Activated CD4-positive, alpha-beta T cell treated with anti-CD3 and anti-CD28 coated beads, Interleukin-2, amount 10 ng/mL, durations not matched to agents 24 days and 14 days (primary cell): ENCODE results near the gene CUEDC1. TPM values are rescaled to one million over a fixed set of nuclear protein-coding genes. Genes with fewer than 3 reads are reported as not detected.

Experiments
- DNase-seq: peaks from one replicate; pipeline ENCODE4 v3.0.0; 2022
- H3K27ac Mint-ChIP-seq: one replicate; pipeline ENCODE4 v1.8.0; 2022; ENCODE audit warnings: mild to moderate bottlenecking, mixed read lengths
- H3K27me3 Mint-ChIP-seq: one replicate; pipeline ENCODE4 v1.8.0; 2022; ENCODE audit warnings: mixed read lengths
- H3K36me3 Mint-ChIP-seq: one replicate; pipeline ENCODE4 v1.8.0; 2022; ENCODE audit warnings: low read depth, mild to moderate bottlenecking, mixed read lengths
- H3K4me1 Mint-ChIP-seq: one replicate; pipeline ENCODE4 v1.8.0; 2021; ENCODE audit warnings: mixed read lengths
- H3K4me3 Mint-ChIP-seq: one replicate; pipeline ENCODE4 v1.8.0; 2022; ENCODE audit warnings: mild to moderate bottlenecking, moderate library complexity, mixed read lengths
- H3K9me3 Mint-ChIP-seq: one replicate; pipeline ENCODE4 v1.8.0; 2021; ENCODE audit warnings: mixed read lengths
- intact Hi-C: fragments of 100-400 bp; cut with micrococcal nuclease; formaldehyde crosslinking; loops from one replicate; pipeline ENCODE4 v1.15.1; 2023
- total RNA-seq: library from RNA; stranded (reverse); gene quantifications from 2 replicates; pipeline ENCODE4 v1.2.3, GENCODE V29; 2022

Gene CUEDC1, protein sequence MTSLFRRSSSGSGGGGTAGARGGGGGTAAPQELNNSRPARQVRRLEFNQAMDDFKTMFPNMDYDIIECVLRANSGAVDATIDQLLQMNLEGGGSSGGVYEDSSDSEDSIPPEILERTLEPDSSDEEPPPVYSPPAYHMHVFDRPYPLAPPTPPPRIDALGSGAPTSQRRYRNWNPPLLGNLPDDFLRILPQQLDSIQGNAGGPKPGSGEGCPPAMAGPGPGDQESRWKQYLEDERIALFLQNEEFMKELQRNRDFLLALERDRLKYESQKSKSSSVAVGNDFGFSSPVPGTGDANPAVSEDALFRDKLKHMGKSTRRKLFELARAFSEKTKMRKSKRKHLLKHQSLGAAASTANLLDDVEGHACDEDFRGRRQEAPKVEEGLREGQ
- 0.50 and 0.58 TPM in 2 replicates for total RNA-seq

DNA sequence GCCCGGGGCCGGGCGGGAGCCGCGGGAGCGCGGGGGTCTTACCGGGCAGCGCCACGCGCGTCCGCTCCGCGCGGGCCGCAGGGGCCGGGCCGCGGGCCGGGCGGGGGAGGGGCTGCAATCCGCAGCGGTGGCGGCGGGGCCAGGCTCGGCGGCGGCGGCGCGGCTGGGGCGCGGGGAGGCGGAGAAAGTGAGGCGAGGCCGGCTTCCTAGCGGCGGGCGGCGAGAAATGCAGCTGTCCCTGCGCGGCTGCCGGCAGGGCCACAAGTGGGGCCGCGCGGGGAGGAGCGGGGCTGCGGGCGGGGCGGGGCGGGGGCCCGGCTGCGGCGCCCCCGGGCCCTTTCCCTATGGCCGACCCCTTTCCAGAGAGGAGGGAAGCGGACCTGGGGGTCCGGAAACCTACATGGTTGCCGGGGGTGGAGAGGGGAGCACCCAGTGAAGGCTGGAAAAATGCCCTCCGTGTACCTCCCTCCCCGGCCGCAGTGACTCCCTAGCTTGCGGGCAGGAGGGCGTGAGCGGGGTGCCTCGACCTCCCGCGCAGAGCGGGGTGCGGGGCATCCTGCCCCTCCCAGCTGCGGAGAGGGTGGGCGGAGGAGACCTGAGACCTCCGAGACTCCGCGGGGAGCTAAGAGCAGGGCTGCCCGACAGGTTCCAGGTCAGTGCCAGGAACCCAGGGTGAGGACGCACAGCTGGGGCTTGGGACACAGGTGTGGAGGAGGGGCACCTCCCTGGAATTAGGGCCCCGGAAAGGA is at the start of gene CUEDC1:
TSS of gene CUEDC1 (minus strand) at position 230 of the 749 bp plus-strand sequence. CDS start 69,848 bp downstream, outside the sequence.
- H3K27me3 Mint-ChIP-seq: peaks cover 51% of the 10 kb centered on the region
- H3K9me3 Mint-ChIP-seq: no peaks in the 10 kb centered on the region
- intact Hi-C loops: no loop called here

DNA sequence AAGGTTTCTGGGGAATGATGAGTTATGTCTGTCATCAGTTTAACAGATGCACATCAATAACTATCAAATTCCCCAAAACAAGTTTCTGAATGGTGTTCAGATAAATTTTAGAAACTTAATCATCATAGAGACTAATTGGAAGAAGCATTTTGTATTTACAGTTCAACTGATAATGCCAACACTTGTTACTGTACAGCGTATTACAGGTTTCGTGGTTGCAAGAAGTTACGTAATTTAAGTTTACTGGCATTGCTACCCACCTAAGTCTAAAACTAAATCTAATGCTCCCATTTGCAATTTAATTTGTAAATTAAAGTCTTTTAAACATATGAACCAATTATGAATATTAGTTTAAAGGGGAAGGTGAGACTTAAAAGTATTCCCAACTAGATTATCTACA is 48.8 kb upstream of the CUEDC1 start:
- H3K4me1 Mint-ChIP-seq: peaks cover 50% of the 10 kb centered on the region
- DNase-seq: no peak
- no peaks in the 10 kb centered on the region for H3K9me3 Mint-ChIP-seq
- peaks cover 66% of the 10 kb centered on the region for H3K36me3 Mint-ChIP-seq
- intact Hi-C loops: no loop called here
- H3K27me3 Mint-ChIP-seq: no peaks in the 10 kb centered on the region
- H3K27ac Mint-ChIP-seq: no peak overlapping the region
- peak overlapping the region; percentile 97 for H3K4me3 Mint-ChIP-seq

More for the DNA sequence above, at the start of gene CUEDC1:
- H3K27ac Mint-ChIP-seq: no peak within 1 kb of the TSS
- peaks cover 24% of the 10 kb centered on the region for H3K4me1 Mint-ChIP-seq
- peak; percentile 91 for DNase-seq
- no peaks in the 10 kb centered on the region for H3K36me3 Mint-ChIP-seq
- peak within 1 kb of the TSS; percentile 75 for H3K4me3 Mint-ChIP-seq

DNA sequence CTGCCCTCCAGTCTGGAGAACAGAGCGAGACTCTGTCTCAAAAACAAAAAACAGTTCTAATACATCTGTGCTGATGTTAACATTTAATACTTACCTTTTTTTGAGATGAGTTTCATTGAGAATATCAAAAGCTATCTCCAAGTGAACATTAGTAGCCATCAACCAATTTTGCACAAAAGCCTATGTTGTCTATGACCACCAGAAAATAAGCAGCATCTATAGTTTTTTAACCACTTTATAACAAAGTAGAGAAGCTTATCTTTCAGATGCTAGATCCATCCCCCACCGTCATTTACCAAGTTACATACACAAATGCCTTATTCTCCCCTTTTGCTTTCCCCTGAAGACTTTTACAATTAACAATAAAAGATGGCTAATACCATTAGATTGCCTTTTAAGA is 47.8 kb upstream of the CUEDC1 start:
- intact Hi-C loops: no loop called here
- no peaks in the 10 kb centered on the region for H3K27me3 Mint-ChIP-seq
- no peaks in the 10 kb centered on the region for H3K9me3 Mint-ChIP-seq
- DNase-seq: no peak
- peak overlapping the region; percentile 62 for H3K4me3 Mint-ChIP-seq
- peaks cover 50% of the 10 kb centered on the region for H3K4me1 Mint-ChIP-seq
- H3K36me3 Mint-ChIP-seq: peaks cover 74% of the 10 kb centered on the region
- H3K27ac Mint-ChIP-seq: peak overlapping the region; percentile 37

DNA sequence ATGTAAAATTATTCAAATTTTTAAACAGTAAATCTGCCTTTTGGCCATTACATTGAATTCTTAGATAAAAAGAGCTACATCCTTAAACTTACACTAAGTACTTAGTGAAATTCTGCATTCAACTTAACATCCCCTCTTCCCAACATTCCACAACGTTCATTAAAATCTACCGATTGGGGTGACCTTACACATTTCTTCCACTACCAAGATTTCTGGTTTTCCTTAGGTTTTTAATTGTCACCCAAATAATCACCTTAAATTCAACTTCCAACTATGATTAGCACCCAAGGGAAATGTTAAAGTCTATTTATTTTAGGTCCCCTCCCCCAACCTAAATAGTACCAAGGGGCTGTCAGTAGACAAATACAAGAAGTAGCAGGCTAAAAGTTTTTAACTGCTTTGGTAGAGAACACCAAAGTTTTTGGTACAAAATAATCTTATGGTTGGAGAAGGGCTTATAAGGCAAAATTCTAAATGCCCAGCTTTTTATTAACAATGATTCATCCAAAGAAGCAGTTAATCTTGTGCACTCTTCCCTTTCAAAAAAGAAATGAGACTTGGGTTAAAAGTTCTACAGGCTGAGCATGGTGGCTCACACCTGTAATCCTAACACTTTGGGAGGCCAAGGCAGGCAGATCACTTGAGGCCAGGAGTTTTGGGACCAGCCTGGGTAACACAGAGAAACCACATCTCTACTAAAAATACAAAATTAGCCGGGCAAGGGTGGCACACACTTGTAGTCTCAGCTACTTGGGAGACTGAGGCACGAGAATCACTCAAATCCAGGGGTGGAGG is 47.1 kb upstream of the CUEDC1 start:
- DNase-seq: no peak
- Mint-ChIP-seq H3K36me3 (peaks cover 78% of the 10 kb centered on the region), H3K27me3 (no peaks in the 10 kb centered on the region), H3K27ac (peak overlapping the region; percentile 37), H3K4me3 (peak overlapping the region; percentile 62), H3K4me1 (peaks cover 49% of the 10 kb centered on the region), H3K9me3 (no peaks in the 10 kb centered on the region)
- intact Hi-C loops: no loop called here

DNA sequence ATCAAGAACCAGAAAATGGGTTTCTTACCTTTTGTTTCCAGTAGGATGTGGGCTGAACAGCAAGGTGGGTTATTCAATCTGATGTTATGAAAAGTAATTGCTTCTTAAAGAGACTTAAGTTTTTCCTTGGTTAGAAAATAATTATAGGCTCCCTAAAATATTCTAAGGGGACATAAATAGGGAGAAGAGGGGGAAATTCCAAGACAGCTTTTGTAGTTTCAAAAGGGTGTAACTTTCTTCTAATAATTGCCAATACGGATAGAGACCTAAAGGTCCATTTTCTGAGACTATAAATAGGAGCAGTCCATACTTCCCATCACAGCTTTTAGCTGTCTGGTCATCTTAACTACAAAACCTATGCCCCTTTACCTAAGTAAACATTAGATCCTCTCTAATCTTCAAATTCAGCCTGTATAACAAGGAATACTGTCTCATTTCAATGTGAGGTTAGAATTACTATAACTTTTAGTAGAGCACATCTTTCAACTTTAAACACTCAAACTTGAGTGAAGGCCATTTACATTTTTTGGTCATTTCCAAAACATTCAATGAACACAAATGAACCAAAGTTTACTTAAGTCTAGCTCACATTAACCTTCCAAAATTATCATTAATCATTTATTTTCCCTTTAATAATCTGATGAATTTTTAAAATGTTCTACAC is 46.4 kb upstream of the CUEDC1 start:
- peaks cover 50% of the 10 kb centered on the region for H3K4me1 Mint-ChIP-seq
- no peak for DNase-seq
- intact Hi-C loops: no loop called here
- no peaks in the 10 kb centered on the region for H3K27me3 Mint-ChIP-seq
- H3K9me3 Mint-ChIP-seq: no peaks in the 10 kb centered on the region
- no peak overlapping the region for H3K4me3 Mint-ChIP-seq
- peaks cover 79% of the 10 kb centered on the region for H3K36me3 Mint-ChIP-seq
- H3K27ac Mint-ChIP-seq: peak overlapping the region; percentile 20

DNA sequence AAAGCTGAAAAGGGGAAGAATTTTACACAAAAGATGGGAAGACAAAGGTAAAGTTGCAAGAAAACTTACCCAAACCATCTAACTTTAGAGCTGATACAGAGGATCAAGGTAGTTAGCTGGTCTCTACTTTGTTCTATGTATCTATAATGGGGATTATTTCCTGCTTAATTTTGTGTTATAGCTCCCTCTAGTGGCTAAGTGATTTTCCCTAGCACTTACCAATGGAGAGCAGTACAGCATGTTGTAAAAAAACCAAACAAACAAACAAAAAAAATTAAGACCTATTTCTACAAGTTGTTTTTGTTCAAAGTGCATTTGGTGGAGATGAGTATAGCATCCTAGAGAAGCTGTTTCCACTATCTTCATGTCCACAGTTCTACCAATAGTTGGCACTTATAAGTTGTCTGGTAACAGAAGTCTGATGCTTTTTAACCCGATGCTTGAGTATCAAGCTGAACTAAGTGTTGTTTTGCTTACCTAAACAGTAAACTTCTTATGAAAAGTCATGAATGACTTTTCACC is 44.3 kb upstream of the CUEDC1 start:
- Mint-ChIP-seq H3K9me3 (no peaks in the 10 kb centered on the region), H3K27me3 (no peaks in the 10 kb centered on the region), H3K36me3 (peaks cover 62% of the 10 kb centered on the region), H3K27ac (peak overlapping the region; percentile 70), H3K4me3 (no peak overlapping the region), H3K4me1 (peaks cover 50% of the 10 kb centered on the region)
- DNase-seq: peak; percentile 77
- intact Hi-C loops: loop anchor here (2.0 kb wide), 1 partner anchor 113 kb away; no protein-coding TSS in a partner anchor

DNA sequence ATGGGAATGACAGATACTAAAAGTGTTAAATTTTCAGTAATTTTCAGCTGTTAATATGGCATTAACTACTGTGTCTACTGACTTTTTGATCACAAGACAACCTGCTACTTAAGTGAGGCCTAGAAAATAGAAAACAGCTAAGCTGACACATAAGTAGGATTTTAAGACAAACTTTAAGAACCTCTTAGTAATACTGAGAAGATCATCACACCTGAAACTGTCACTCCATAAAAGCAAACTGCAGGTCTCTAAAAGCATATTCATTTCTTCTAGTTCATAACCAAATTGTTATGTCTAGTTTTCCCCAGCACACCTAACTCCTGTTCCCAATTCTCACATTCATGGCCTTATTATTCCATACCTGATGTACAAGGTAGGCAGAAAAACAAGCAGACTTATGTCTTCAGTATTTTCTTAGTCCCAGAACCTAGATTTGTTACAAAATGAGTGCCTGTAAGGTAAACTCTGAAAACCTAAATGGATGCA is 43.8 kb upstream of the CUEDC1 start:
- Mint-ChIP-seq H3K9me3 (no peaks in the 10 kb centered on the region), H3K4me1 (peaks cover 53% of the 10 kb centered on the region), H3K27me3 (no peaks in the 10 kb centered on the region), H3K27ac (peak overlapping the region; percentile 70), H3K36me3 (peaks cover 58% of the 10 kb centered on the region), H3K4me3 (no peak overlapping the region)
- DNase-seq: no peak
- intact Hi-C loops: loop anchor here (2.0 kb wide), 1 partner anchor 114 kb away; no protein-coding TSS in a partner anchor

DNA sequence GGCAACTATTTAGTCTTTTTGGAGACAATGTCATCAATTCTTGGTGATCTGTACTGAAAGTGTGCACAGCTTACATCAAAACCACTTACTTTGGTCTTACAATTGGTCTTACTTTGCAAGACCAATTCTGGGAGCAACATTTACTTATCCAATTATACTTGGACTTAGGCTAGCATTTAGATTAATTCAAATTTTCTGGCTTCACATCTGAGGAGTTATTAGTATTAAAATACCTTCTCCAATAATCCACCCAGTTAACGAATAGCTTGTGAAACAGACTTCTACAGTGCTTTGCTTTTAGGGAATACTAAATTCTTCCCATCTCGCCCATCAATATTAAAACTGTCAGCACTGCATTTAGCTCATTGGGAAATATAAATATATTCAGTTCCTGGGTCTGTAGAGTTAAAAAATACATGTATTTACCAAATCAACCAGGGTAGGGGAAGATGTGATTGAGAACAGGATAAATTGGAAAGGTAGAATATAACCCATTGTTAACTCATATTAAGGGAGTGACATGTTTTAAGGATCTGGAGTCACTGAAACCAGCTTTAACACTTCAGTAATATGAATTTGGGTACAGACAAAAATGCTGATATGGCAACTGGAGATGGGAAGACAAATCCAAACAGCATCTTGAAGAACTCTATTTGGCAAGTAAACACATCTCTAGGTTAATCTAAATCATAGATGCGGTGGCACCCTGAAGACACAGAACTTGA is 42.0 kb upstream of the CUEDC1 start:
- H3K36me3 Mint-ChIP-seq: peaks cover 47% of the 10 kb centered on the region
- peaks cover 47% of the 10 kb centered on the region for H3K4me1 Mint-ChIP-seq
- no peak overlapping the region for H3K27ac Mint-ChIP-seq
- no peaks in the 10 kb centered on the region for H3K27me3 Mint-ChIP-seq
- intact Hi-C loops: no loop called here
- H3K9me3 Mint-ChIP-seq: no peaks in the 10 kb centered on the region
- no peak for DNase-seq
- no peak overlapping the region for H3K4me3 Mint-ChIP-seq

DNA sequence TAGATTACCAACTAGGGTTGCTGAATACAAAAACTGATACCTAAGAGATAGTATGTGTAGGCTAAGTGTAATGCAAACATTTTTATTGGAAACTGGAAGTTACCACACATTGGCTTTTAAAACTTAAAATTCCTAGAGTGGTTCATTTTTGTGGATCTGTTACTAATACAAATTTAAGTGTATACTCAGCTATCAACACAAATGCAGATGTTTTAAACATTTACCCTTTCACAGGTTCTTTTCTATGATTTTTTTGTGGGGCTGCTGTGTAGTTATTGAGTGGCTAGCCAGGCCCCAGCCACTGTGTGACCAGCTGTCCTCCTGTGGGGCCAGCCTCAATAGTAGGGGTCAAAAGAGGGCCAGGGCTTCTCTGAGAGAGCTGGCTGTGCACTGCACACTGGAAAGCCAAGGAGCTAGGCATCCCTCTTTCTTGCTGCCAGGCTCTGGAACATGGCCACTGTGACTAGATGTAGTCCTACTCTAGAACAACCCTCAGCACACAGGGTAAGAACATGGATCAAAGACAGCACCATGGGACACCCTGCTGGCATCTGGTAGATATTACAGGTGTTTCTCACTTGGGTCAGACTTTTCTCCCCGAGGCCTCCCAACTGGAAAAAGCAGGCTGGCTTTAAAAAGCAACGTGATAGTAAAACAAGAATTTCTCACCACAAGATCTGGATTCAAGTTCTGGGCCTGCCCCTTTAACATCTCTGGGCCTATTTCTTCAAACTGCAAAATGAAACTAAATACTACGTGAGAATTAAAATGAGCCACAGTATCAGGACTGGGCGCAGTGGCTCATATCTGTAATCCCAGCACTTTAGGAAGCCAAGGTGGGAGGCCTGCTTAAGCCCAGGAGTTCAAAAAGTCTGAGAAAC is 40.1 kb upstream of the CUEDC1 start:
- Mint-ChIP-seq H3K36me3 (peaks cover 40% of the 10 kb centered on the region), H3K27me3 (no peaks in the 10 kb centered on the region), H3K9me3 (no peaks in the 10 kb centered on the region), H3K27ac (peak overlapping the region; percentile 43), H3K4me3 (no peak overlapping the region), H3K4me1 (peaks cover 39% of the 10 kb centered on the region)
- peak; percentile 83 for DNase-seq
- intact Hi-C loops: loop anchor here (1.0 to 2.0 kb wide), 3 partner anchors 8 to 137 kb away; no protein-coding TSS in a partner anchor

DNA sequence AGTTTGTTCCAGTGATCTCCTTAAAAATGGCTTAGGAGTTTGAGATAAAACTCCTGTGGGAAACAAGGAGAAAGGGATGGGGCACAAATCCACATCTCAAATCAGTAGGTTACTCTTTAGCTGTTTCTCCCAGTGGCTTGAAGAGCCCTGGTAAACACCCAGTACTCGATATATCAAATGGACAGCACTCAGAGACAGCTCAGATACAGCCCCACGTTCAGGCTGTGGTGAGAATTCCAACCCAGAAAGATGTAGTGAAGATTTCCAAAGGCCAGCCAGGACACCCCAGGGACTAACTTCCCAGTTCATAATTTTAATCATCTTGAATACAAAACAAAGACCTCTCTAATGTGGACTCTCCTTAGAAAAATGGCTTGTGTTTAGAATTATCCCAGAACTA is 39.2 kb upstream of the CUEDC1 start:
- H3K36me3 Mint-ChIP-seq: peaks cover 35% of the 10 kb centered on the region
- no peak overlapping the region for H3K4me3 Mint-ChIP-seq
- intact Hi-C loops: loop anchor here (2.0 kb wide), 1 partner anchor 136 kb away; no protein-coding TSS in a partner anchor
- no peaks in the 10 kb centered on the region for H3K9me3 Mint-ChIP-seq
- DNase-seq: no peak
- H3K4me1 Mint-ChIP-seq: peaks cover 42% of the 10 kb centered on the region
- no peaks in the 10 kb centered on the region for H3K27me3 Mint-ChIP-seq
- peak overlapping the region; percentile 56 for H3K27ac Mint-ChIP-seq

DNA sequence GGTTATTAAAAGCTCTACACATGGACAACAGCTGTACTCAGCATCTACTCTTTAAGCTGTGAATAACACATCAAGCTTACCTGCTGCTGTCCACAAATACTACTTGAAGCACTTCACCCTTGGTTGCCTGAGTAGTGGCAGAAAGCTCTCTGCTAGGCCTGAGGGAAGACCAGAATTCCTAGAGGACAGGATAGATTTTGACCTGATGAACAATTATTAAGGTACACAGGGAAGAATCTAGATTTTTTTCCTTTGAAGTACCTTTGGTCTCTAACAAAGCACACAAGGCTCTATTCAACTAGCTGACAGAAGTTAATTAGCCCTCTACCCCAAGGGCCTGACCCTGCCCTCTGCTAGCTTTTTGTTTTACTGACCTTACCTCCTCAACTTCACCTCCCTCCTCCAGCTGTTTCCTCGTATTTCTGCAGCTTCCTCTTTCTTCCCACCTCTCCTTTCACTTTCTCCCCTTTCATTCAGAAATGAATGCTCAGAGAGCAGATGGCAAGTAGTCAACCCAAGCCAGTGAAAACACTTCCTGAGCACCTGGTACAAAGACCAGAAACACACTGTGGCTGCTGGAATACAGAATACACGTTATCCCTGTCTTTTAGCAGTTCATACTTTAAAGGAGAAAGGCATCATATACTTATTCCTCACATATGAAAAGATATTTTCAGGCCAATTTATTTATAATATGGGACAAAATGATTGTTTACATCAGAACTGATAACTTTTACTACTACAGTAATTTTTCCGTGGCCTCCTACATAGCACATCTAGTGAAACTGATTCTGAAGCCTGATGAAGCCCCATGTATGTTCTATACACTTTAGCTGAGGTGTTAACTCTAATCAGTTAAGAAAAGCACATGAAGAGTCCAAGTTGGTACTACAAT is 38.5 kb upstream of the CUEDC1 start:
- Mint-ChIP-seq H3K4me1 (peaks cover 43% of the 10 kb centered on the region), H3K36me3 (peaks cover 30% of the 10 kb centered on the region), H3K27me3 (no peaks in the 10 kb centered on the region), H3K27ac (peak overlapping the region; percentile 78), H3K9me3 (no peaks in the 10 kb centered on the region), H3K4me3 (no peak overlapping the region)
- intact Hi-C loops: loop anchor here (2.0 kb wide), 1 partner anchor 135 kb away; no protein-coding TSS in a partner anchor
- no peak for DNase-seq
